Right lobe of liver (tissue), 6 donors: ENCODE measurements around the gene GSG1L. TPM values are rescaled to one million over a fixed set of nuclear protein-coding genes. Genes with fewer than 3 reads are reported as not detected.

Experiments used
- ATAC-seq, 4 donors: fragments of 200-7000 bp; cut with Tn5 transposase; one replicate each; pipeline ENCODE4 v1.9.1; 2020; ENCODE audit warnings: mild to moderate bottlenecking in 4 of 4, moderate library complexity in 4 of 4
- DNase-seq, 3 donors: peaks; one replicate each; pipeline ENCODE4 v3.0.0-alpha.2; 2020
- H3K27ac ChIP-seq, 3 donors: fragments of 200-600 bp; one replicate each; pipeline ENCODE4 v1.8.0; 2022
- H3K27me3 ChIP-seq, 2 donors: fragments of 200-600 bp; one replicate each; pipeline ENCODE4 v1.8.0; 2022
- H3K36me3 ChIP-seq, 4 donors: fragments of 200-600 bp; sonication (generic) in 1 of 4; one replicate each; pipeline versions ENCODE4 v1.5.1 to v1.8.0; 2017 to 2022; ENCODE audit warnings: control low read depth in 1 of 4
- H3K4me1 ChIP-seq, 4 donors: fragments of 200-600 bp; sonication (generic) in 1 of 4; one replicate each; pipeline versions ENCODE4 v1.5.1 to v1.8.0; 2017 to 2022; ENCODE audit warnings: control low read depth in 1 of 4
- H3K4me3 ChIP-seq, 3 donors: fragments of 200-600 bp; one replicate each; pipeline ENCODE4 v1.8.0; 2022
- H3K9me3 ChIP-seq, 4 donors: fragments of 200-600 bp; sonication (generic) in 1 of 4; one replicate each; pipeline versions ENCODE4 v1.5.1 to v1.8.0; 2017 to 2022; ENCODE audit warnings: control low read depth in 1 of 4
- CTCF ChIP-seq, 4 donors: fragments of 200-600 bp in 3 of 4; fragments of 450-650 bp in 1 of 4; IDR thresholded peaks; one replicate each; pipeline versions ENCODE4 v1.5.1 to v1.8.0; 2016 to 2022; ENCODE audit warnings: antibody characterized with exemption in 4 of 4, mild to moderate bottlenecking in 2 of 4
- POLR2A ChIP-seq: fragments of 450-650 bp; IDR thresholded peaks from one replicate; pipeline ENCODE4 v1.6.1; 2017; ENCODE audit warnings: antibody characterized with exemption, mild to moderate bottlenecking
- WGBS: methylation state at CpG from one replicate; pipeline ENCODE4 v1.1.6; 2018; ENCODE audit warnings: low coverage, low lambda C conversion rate; ENCODE audit not compliant: insufficient coverage; ENCODE audit errors: missing lambda C conversion rate; 5-methylcytosine and 5-hydroxymethylcytosine counted together
- intact Hi-C, 2 donors: fragments of 100-400 bp; cut with DNase I; formaldehyde crosslinking; loops; one replicate each; pipeline versions ENCODE4 v1.11.2 to v1.14.1; 2022
- total RNA-seq, 6 experiments: library from RNA; depleted of rRNA in 2 of 6; stranded (reverse); fragments of >200 nt in 2 of 6; fragmentation: NEBNext Ultra II Directional in 3 of 6; extraction: Animal tissue kit (Norgen Biotek cat#: 25700) in 3 of 6; gene quantifications; one replicate each; pipeline versions ENCODE4 v1.1.0 to v1.2.4, GENCODE V29; 2016 to 2023
- donor health status: DM: no; HTN: yes; CAD: no.
- donor health status: DM: no; HTN: no; CAD: no.
- donor health status: DM: no; HTN: no; CAD: no.
- donor health status: DM: no; HTN: yes; CAD: no.
- donor health status: DM: no; HTN: yes; CAD: no.

The GSG1L gene
- total RNA-seq, 6 experiments from 2014 or later, result 0.33 TPM; not detected in 5

- WGBS, result 85% methylated on average over 7 of the region's 17 CpGs
- DNase-seq, result no peak
Measured at GRCh38 chr16:28096983-28097899, 33.7 kb upstream of the GSG1L start.

GRCh38 chr16:28093385-28093725 is 29.8 kb upstream of the GSG1L start:
- WGBS, result 100% methylated on average over 1 of the region's 5 CpGs
- Histone ChIP-seq H3K4me1 (no peaks in the 10 kb centered on the region), H3K27me3 (no peaks in the 10 kb centered on the region), H3K36me3 (peaks cover 0 to 6% (median 3%) of the 10 kb centered on the region in 4 donors), H3K9me3 (no peaks in the 10 kb centered on the region), H3K27ac (no peak overlapping the region), H3K4me3 (no peak overlapping the region)
- no peak for ATAC-seq
- intact Hi-C loops, result no loop called here
- DNase-seq, result no peak
- no peak for TF ChIP-seq CTCF (IDR thresholded peaks at IDR 0.05)
- TF ChIP-seq POLR2A, result no peak

More at GRCh38 chr16:28096983-28097899, 33.7 kb upstream of the GSG1L start:
- intact Hi-C loops, result no loop called here
- no peak for TF ChIP-seq POLR2A
- TF ChIP-seq CTCF (IDR thresholded peaks at IDR 0.05), result no peak
- ATAC-seq, result peak in 1 of 4 donors; percentile 18
- H3K36me3 ChIP-seq, result peaks cover 0 to 31% (median 14%) of the 10 kb centered on the region in 4 donors
- H3K4me1 ChIP-seq, result no peaks in the 10 kb centered on the region
- H3K4me3 ChIP-seq, result no peak overlapping the region
- H3K27ac ChIP-seq, result no peak overlapping the region
- no peaks in the 10 kb centered on the region for H3K9me3 ChIP-seq
- H3K27me3 ChIP-seq, result no peaks in the 10 kb centered on the region

- no peaks in the 10 kb centered on the region for H3K9me3 ChIP-seq
- no peak for ATAC-seq
- H3K36me3 ChIP-seq, result peaks cover 0 to 1% (median under 1%) of the 10 kb centered on the region in 4 donors
- no peak for DNase-seq
- no peak overlapping the region for H3K27ac ChIP-seq
- intact Hi-C loops, result no loop called here
- 82% methylated on average over 10 of the region's 17 CpGs for WGBS
- no peaks in the 10 kb centered on the region for H3K4me1 ChIP-seq
- H3K4me3 ChIP-seq, result no peak overlapping the region
- H3K27me3 ChIP-seq, result no peaks in the 10 kb centered on the region
- TF ChIP-seq POLR2A, result no peak
- TF ChIP-seq CTCF (IDR thresholded peaks at IDR 0.05), result no peak
Measured at GRCh38 chr16:28092721-28093384, 29.3 kb upstream of the GSG1L start.

GRCh38 chr16:28091656-28092055 is 28.1 kb upstream of the GSG1L start:
- peaks cover 0 to 7% (median 0%) of the 10 kb centered on the region in 4 donors for H3K4me1 ChIP-seq
- WGBS, result no CpG with 5 or more reads among the region's 12 CpGs
- no peaks in the 10 kb centered on the region for H3K27me3 ChIP-seq
- H3K9me3 ChIP-seq, result no peaks in the 10 kb centered on the region
- no peak for DNase-seq
- H3K36me3 ChIP-seq, result no peaks in the 10 kb centered on the region
- intact Hi-C loops, result no loop called here
- TF ChIP-seq CTCF (IDR thresholded peaks at IDR 0.05), result no peak
- TF ChIP-seq POLR2A, result no peak
- no peak for ATAC-seq
- H3K4me3 ChIP-seq, result no peak overlapping the region
- no peak overlapping the region for H3K27ac ChIP-seq
